HG03439 (cell line): ENCODE measurements around the gene DROSHA.

Experiments
- ATAC-seq: cut with Tn5 transposase; IDR thresholded peaks from one replicate; pipeline ENCODE4 v1.9.1; 2021; ENCODE audit warnings: mild to moderate bottlenecking, moderate library complexity; ENCODE audit not compliant: unreplicated experiment

Gene DROSHA

GRCh38 chr5:31531543-31531887 is 378 bp downstream of the DROSHA start:
- peak; percentile 25 for ATAC-seq

GRCh38 chr5:31530541-31531265 is 1.2 kb downstream of the DROSHA start:
- no peak for ATAC-seq

GRCh38 chr5:31523041-31523440 is 8.9 kb downstream of the DROSHA start:
- ATAC-seq: no peak

GRCh38 chr5:31516802-31517201 is 15.1 kb downstream of the DROSHA start:
- ATAC-seq: no peak

GRCh38 chr5:31511305-31511704 is 20.6 kb downstream of the DROSHA start:
- ATAC-seq: no peak

GRCh38 chr5:31504529-31504928 is 27.4 kb downstream of the DROSHA start:
- ATAC-seq: no peak

GRCh38 chr5:31502506-31502905 is 29.4 kb downstream of the DROSHA start:
- ATAC-seq: no peak

- no peak for ATAC-seq
These were observed 31.6 kb downstream of the DROSHA start for GRCh38 chr5:31500256-31500655.

GRCh38 chr5:31496891-31497290 is 35.0 kb downstream of the DROSHA start:
- no peak for ATAC-seq

GRCh38 chr5:31496301-31496700 is 35.6 kb downstream of the DROSHA start:
- no peak for ATAC-seq

- no peak for ATAC-seq
These were observed 36.6 kb downstream of the DROSHA start for GRCh38 chr5:31495336-31495735.

- no peak for ATAC-seq
These were observed 39.0 kb downstream of the DROSHA start for GRCh38 chr5:31492869-31493268.

- ATAC-seq: no peak
These were observed 44.4 kb downstream of the DROSHA start for GRCh38 chr5:31487506-31487905.

- ATAC-seq: no peak
These were observed 45.5 kb downstream of the DROSHA start for GRCh38 chr5:31486441-31486840.

GRCh38 chr5:31485376-31486207 is 46.3 kb downstream of the DROSHA start:
- no peak for ATAC-seq

GRCh38 chr5:31481531-31482165 is 50.2 kb downstream of the DROSHA start:
- ATAC-seq: no peak

- ATAC-seq: no peak
These were observed 52.2 kb downstream of the DROSHA start for GRCh38 chr5:31479706-31480105.

- no peak for ATAC-seq
These were observed 53.0 kb downstream of the DROSHA start for GRCh38 chr5:31478901-31479300.

- ATAC-seq: no peak
These were observed 53.9 kb downstream of the DROSHA start for GRCh38 chr5:31477971-31478370.

- no peak for ATAC-seq
These were observed 54.4 kb downstream of the DROSHA start for GRCh38 chr5:31477516-31477915.

- no peak for ATAC-seq
These were observed 55.2 kb downstream of the DROSHA start for GRCh38 chr5:31476738-31477141.

- ATAC-seq: no peak
These were observed 60.0 kb downstream of the DROSHA start for GRCh38 chr5:31471916-31472315.
